HG02840 (cell line): ENCODE measurements around the gene EIF4A3.

Experiments used
- ATAC-seq: cut with Tn5 transposase; IDR thresholded peaks from one replicate; pipeline ENCODE4 v1.9.1; 2021; ENCODE audit warnings: mild to moderate bottlenecking, moderate library complexity, moderate number of reproducible peaks; ENCODE audit not compliant: unreplicated experiment, low FRiP score

EIF4A3 gene

DNA sequence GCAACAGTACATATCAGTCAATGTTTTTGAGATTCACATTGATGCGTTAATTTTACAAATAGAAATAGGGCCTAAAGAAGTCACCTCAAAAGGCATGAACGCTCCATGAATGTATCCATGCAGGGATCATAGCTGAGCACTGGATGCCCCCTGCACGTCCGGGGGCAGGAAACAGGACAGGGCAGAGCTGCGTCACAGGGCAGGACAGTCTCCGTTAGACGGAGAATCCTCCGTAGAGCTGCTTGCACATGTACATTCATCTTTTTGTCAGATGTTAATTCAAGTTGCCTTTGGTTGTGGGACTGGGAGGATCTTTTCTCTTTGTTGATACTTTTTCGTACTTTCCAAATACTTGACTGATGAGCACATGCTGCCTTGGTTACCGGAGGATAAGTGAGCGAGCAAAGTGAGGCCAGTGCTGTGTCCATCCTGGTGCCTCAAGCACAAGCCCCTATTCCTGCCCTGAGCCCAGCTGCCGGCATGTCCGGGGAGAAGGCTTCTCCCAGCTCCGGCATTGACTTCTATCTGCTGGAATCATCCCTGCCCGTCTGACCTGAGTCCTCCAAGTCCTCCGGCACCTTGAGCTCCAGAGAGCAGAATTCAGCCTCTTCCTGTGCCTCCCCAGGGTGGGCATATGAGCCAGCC is 30.5 kb downstream of the EIF4A3 start:
- ATAC-seq = no peak

DNA sequence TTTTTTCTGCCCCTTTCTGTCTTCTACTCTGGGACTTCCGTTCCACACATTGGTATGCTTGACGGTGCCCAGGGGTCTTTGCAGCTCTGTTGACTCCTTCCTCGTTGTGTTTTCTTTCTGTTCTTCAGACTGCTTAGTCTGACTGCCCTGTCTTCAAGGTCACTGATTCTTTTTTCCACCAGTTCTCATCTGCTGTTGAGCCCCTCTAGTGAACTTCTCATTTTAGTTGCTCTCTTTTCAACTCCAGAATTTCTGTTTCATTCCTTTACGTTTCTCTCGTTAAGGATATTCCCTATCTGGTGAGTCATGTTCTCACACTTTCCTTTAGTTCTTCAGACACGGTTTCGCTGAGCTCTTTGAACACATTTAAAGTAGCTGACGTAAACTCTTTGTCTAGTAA is 31.8 kb downstream of the EIF4A3 start:
- ATAC-seq = no peak

DNA sequence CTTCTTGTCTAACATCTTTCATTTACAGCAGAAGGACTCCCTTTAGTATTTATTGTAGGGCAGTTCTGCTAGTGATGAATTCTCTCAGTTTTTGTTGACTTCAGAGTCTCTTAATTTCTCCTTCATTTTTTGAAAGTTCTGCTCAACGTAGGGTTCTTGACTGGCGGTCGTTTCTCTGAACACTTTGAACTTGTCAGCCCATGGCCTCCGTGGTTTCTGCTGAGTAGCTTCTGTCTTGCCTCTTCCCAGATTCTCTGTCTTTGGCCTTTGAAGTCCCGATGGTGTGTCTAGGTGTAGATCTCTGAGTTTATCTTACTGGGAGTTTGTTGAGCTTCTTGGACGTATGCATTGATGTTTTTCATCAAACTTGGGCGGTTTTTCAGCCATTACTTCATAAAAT is 32.2 kb downstream of the EIF4A3 start:
- ATAC-seq = no peak

DNA sequence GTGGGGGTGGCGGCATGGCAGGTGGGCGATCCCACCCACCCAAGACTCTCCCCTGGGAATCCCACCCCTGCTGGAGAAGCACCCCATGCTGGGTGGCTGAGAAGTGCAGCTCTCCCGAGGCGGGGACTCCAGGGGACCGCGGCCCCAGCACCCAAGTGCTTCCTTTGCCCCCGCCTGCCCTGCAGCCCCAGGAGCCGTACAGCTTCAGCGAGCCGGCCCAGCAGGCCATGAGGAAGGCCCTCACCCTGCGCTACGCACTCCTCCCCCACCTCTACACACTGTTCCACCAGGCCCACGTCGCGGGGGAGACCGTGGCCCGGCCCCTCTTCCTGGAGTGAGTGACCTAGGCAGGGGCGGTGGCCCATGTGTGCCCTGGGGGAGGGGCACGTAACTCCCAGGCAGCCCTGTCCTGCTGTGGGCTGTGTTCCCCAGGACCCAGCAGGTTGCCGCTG is 33.9 kb downstream of the EIF4A3 start:
- ATAC-seq = no peak

DNA sequence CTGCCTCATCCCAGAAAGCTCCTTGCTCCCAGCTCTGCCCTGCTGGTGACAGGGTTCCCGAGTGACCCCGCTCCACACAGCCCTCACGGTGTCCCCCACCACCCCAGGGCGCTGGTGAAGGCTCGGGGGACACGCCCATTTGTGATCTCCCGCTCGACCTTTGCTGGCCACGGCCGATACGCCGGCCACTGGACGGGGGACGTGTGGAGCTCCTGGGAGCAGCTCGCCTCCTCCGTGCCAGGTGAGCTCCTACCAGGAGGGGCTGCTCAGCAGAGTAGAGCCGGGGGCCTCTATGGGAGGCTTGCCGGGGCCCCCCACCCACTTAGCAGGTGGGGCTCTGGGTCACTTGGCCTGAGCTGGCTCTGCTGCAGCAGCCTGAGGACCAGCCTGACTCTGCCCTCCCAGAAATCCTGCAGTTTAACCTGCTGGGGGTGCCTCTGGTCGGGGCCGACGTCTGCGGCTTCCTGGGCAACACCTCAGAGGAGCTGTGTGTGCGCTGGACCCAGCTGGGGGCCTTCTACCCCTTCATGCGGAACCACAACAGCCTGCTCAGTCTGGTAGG is 34.4 kb downstream of the EIF4A3 start:
- ATAC-seq = no peak

DNA sequence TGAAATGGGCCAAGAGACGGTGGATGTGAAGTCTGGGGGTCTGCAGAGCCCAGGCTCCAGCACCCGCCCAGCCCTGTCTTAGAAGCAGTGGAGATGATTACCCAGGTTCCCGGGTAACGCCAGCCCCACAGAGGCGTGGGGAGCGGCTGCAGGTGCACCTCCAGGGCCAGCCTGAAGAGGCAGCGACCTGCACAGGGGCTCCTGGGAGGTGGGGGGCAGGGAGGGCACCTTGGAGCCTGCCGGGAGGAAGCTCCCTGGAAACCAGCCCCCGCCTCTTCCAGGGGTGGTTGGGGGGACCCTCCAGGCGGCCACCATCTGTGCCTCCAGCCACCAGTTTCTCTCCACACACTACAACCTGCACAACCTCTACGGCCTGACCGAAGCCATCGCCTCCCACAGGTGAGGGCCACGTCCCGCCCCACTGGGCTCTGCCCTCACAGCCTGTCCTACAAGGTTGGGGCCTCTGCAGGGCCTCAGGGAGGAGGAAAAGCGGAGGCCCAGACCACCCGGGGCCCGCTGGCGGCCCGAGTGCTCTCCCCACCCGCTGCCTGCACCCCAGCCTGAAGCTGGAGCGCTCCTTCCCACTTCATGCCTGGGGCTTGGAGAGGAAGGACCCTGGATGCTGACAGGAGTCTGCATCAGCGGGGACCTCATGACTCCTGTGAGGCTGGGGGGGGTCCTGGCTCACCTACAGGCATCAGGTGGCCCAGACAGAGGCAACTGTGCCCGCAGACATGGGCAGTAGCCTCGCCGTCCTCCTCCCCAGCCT is 35.0 kb downstream of the EIF4A3 start:
- no peak for ATAC-seq

DNA sequence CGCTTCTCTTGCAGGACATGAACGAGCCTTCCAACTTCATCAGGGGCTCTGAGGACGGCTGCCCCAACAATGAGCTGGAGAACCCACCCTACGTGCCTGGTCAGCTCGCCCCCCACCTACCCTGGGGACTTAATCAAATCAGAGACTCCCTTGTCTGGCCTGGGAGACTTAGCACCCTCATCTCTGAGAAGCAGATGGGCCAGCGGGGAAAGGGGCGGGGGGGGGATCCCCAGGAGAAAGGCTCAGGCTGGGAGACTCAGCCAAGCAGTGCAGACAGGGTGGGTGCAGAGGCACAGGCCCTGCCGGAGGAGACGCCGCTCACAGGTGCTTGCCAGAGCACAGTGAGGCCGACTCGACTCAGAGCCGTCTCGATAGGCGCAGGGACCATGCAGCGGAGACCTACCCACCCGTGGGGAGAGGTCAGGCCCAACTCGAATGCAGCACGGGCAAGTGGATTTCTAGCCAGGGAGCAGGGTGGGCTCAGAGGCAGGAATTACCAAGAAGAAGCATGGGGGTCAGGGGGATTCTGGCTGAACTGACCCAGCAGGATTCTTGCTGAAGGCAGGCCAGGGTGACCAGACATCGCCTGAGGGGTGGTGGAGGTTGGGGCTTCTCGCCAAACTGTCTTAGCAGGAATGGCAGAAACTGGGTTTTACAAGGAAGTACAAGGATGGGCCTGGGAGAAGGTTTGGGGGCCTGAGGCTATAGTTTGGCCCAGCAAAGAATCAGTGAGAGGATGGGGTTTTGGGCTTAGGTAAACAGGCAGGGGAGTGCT is 35.8 kb downstream of the EIF4A3 start:
- no peak for ATAC-seq

DNA sequence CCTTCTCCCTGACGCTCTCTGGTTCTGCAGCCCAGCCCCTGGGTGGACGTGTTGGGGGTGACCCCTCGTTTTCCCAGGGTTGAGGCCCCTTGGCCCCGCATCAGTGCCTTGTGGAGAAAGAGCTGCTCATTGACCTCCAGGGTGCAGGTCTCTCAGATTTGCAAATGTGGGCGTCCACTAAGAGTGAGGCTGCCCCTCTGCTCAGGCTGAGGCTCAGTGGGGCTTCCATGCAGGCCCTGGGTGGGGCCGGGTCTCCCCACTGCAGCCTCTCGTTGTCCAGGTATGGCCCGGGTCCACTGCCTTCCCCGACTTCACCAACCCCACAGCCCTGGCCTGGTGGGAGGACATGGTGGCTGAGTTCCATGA is 36.5 kb downstream of the EIF4A3 start:
- ATAC-seq = no peak

DNA sequence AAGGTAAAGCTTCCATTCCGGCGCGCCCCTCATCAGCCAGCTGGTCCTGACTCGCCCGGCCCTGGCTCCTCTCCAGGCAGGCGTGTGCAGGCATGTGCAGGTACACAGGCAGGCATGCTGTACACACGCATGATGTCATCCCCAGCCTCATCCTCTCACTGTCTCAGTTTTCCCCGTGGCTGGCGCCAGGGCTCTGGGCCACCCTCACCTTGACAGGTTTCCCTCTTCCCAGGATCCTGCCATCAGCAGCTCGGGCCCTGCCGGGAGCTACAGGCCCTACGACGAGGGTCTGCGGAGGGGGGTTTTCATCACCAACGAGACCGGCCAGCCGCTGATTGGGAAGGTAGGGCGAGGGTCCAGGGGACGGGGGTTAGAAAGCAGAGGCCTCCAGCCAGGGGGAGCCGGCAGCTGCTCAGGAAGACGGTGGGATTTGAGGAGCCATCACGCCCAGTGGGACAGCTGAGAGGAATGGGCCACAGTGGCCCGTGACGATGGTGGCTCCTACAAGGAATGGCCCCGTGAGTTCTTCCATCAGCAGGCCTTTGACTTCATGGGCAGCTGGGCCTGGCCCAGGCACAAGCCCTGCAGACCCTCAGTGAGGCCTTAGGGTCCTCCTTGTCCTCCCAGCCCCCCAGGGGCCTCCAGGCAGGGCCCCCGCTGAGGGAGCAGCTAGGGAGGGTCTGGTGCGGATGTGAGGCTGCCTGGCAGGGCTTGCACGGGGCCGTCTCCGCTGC is 37.0 kb downstream of the EIF4A3 start:
- no peak for ATAC-seq

DNA sequence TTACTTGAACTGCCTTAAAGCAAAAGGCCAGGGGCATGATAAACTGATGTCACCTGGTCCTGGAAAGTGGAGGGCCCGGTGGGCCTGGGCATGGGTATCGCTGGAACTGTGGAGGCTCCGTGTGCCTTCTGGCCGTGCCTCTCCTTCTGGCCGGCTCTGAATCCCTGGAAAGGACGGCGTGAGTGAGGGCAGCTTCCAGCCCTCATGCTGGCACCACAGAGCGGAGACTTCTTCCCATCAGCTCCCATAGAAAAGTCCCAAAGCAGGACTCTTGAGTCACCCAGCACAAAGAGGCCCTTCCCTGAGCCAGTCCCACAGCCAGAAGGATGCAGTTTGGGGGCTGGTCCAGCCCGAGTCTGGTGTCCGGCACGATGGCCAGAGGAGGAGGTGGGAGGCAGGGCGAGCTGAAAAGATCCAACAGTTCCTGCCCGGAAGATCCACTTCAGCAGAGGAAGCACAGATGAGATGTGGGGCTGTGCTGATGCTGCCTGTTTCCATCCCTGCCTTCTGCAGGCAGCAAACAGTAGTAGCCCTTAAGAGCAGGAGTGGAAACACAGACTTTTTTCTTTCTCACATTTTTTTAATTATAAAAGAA is 37.8 kb downstream of the EIF4A3 start:
- ATAC-seq = no peak

DNA sequence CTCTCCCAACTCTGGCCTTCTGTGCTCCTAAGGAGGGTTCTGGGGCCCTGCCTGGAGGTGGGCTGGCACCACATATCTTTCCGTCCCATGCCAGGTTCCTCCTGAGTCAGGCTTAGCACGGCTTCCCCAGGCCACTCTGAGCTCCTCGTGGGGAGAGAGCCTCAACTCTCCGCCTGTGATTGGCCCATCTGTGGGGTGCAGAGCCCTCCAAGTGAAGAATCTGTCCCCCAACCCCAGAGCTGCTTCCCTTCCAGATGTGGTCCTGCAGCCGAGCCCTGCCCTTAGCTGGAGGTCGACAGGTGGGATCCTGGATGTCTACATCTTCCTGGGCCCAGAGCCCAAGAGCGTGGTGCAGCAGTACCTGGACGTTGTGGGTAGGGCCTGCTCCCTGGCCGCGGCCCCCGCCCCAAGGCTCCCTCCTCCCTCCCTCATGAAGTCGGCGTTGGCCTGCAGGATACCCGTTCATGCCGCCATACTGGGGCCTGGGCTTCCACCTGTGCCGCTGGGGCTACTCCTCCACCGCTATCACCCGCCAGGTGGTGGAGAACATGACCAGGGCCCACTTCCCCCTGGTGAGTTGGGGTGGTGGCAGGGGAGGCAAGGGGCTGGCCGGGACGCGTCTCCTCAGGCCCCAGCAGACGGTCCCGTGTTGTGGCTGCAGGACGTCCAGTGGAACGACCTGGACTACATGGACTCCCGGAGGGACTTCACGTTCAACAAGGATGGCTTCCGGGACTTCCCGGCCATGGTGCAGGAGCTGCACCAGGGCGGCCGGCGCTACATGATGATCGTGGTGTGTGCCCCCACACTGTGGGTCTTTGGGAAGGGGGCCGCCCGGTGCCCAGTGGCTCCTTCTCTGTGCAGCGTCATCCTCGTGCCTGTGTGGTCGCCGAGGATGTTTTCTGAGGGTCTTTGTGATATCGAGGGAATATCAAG is 38.6 kb downstream of the EIF4A3 start:
- no peak for ATAC-seq

DNA sequence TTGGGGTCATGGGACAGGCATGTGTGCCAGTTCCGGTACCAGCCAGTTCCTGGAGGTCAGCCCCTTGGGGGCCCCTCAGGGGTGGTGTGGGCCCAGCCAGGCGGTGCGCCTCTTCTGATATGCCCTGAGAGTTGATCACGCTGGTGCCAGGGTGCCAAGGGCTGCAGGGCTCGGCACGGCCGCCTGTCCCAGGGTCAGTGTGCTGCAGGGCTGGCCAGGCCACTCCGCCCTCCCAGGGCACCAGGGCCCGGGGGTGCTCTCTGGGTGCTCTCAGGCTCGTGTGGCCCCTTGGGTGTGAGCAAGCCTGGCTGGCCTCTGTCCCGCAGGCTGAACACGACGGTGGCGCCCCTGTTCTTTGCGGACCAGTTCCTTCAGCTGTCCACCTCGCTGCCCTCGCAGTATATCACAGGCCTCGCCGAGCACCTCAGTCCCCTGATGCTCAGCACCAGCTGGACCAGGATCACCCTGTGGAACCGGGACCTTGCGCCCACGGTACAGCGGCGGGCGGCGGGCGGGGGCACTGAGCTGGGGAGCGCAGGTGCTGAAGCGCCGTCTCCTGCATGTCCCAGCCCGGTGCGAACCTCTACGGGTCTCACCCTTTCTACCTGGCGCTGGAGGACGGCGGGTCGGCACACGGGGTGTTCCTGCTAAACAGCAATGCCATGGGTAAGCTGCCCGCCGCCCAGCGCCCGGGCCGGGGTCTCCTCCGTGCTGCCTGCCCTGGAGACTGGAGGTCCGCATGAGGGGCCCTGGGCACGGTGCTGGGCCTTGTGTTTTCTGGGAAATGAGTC is 39.5 kb downstream of the EIF4A3 start:
- no peak for ATAC-seq

DNA sequence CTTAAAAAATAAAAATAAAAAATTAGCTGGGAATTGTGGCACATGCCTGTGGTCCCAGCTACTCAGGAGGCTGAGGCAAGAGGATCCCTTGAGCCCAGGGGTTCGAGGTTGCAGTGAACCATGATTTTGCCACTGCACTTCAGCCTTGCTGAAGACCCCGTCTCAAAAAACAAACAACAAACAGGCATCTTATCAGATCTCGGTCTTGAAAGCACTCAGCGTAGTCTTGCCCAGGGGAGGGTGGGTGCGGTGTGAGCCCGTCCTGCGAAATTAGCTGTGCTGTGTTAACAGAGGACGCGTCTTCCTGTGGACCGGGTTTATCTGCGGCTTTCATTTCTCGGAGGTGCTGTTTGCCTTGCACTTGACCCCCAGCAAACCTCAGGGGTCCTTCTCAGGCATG is 40.2 kb downstream of the EIF4A3 start:
- no peak for ATAC-seq

DNA sequence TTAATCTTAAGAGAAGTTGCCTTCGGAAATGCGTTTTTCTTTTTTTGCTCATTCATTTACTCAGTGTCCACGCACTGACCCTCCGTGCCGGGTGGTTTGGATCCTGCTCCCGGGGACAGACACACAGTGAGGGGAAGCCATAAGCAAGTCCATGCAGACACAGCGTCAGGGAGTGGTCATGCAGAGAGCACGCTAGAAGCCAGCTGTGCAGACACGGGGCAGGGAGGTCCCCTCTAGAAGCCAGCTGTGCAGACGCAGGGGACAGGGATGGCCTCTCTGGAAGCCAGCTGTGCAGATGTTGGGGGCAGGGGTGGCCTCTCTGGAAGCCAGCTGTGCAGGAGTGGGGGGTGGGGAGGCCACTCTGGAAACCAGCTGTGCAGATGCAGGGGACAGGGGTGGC is 40.8 kb downstream of the EIF4A3 start:
- ATAC-seq = no peak

DNA sequence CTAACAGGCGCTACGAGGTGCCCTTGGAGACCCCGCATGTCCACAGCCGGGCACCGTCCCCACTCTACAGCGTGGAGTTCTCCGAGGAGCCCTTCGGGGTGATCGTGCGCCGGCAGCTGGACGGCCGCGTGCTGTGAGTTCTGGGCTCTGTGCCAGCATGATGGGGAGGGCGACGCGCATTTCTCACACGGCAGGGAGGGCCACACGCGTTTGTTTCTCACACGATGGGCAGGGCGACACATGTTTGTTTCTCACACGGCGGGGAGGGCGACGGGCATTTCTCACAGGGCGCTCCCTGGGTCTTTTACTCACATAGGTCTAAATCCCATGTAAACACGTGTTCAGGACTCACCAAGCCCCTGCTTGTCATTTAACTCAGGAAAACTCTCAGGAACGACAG is 41.2 kb downstream of the EIF4A3 start:
- no peak for ATAC-seq

DNA sequence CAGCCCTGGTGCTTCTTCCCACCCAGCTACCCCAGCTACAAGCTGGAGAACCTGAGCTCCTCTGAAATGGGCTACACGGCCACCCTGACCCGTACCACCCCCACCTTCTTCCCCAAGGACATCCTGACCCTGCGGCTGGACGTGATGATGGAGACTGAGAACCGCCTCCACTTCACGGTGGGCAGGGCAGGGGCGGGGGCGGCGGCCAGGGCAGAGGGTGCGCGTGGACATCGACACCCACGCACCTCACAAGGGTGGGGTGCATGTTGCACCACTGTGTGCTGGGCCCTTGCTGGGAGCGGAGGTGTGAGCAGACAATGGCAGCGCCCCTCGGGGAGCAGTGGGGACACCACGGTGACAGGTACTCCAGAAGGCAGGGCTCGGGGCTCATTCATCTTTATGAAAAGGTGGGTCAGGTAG is 42.0 kb downstream of the EIF4A3 start:
- no peak for ATAC-seq

DNA sequence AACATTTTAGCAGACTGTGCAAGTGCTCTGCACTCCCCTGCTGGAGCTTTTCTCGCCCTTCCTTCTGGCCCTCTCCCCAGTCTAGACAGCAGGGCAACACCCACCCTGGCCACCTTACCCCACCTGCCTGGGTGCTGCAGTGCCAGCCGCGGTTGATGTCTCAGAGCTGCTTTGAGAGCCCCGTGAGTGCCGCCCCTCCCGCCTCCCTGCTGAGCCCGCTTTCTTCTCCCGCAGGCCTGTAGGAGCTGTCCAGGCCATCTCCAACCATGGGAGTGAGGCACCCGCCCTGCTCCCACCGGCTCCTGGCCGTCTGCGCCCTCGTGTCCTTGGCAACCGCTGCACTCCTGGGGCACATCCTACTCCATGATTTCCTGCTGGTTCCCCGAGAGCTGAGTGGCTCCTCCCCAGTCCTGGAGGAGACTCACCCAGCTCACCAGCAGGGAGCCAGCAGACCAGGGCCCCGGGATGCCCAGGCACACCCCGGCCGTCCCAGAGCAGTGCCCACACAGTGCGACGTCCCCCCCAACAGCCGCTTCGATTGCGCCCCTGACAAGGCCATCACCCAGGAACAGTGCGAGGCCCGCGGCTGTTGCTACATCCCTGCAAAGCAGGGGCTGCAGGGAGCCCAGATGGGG is 42.5 kb downstream of the EIF4A3 start:
- no peak for ATAC-seq
